ENCODE results near the gene CALD1. TPM values are rescaled to one million over a fixed set of nuclear protein-coding genes. Genes with fewer than 3 reads are reported as not detected.

The CALD1 gene
- total RNA-seq, 1 donor from 2014 or later = 71.8 TPM

GRCh38 chr7:134764365-134764764 lies 15.1 kb upstream of the CALD1 start:
- Mint-ChIP-seq H3K4me1 (peaks cover 8% of the 10 kb centered on the region), H3K36me3 (ENCODE audit: low read depth) (no peaks in the 10 kb centered on the region), H3K9me3 (peaks cover 2% of the 10 kb centered on the region), H3K27ac (ENCODE audit: unreplicated experiment) (peak overlapping the region; percentile 7), H3K27me3 (ENCODE audit: low read depth) (no peaks in the 10 kb centered on the region), H3K4me3 (no peak overlapping the region)
- DNase-seq (ENCODE audit: low read depth, low spot score) = no peak
- TF ChIP-seq CTCF (conservative IDR thresholded peaks at IDR 0.05) = no peak

GRCh38 chr7:134766779-134767519 lies 12.5 kb upstream of the CALD1 start:
- Mint-ChIP-seq H3K4me1 (peaks cover 8% of the 10 kb centered on the region), H3K27ac (ENCODE audit: unreplicated experiment) (no peak overlapping the region), H3K36me3 (ENCODE audit: low read depth) (no peaks in the 10 kb centered on the region), H3K27me3 (ENCODE audit: low read depth) (no peaks in the 10 kb centered on the region), H3K4me3 (no peak overlapping the region), H3K9me3 (peaks cover 2% of the 10 kb centered on the region)
- no peak for TF ChIP-seq CTCF (conservative IDR thresholded peaks at IDR 0.05)
- DNase-seq (ENCODE audit: low read depth, low spot score) = no peak

GRCh38 chr7:134767520-134768168 lies 11.8 kb upstream of the CALD1 start:
- no peak for DNase-seq (ENCODE audit: low read depth, low spot score)
- no peaks in the 10 kb centered on the region for H3K27me3 Mint-ChIP-seq (ENCODE audit: low read depth)
- no peaks in the 10 kb centered on the region for H3K36me3 Mint-ChIP-seq (ENCODE audit: low read depth)
- no peak overlapping the region for H3K27ac Mint-ChIP-seq (ENCODE audit: unreplicated experiment)
- TF ChIP-seq CTCF (conservative IDR thresholded peaks at IDR 0.05) = no peak
- H3K9me3 Mint-ChIP-seq = peaks cover 2% of the 10 kb centered on the region
- H3K4me1 Mint-ChIP-seq = peaks cover 8% of the 10 kb centered on the region
- H3K4me3 Mint-ChIP-seq = no peak overlapping the region

- Mint-ChIP-seq H3K27ac (ENCODE audit: unreplicated experiment) (no peak overlapping the region), H3K36me3 (ENCODE audit: low read depth) (no peaks in the 10 kb centered on the region), H3K9me3 (peaks cover 2% of the 10 kb centered on the region), H3K4me1 (peaks cover 8% of the 10 kb centered on the region), H3K27me3 (ENCODE audit: low read depth) (no peaks in the 10 kb centered on the region), H3K4me3 (no peak overlapping the region)
- no peak for TF ChIP-seq CTCF (conservative IDR thresholded peaks at IDR 0.05)
- DNase-seq (ENCODE audit: low read depth, low spot score) = no peak
These were observed 11.2 kb upstream of the CALD1 start for GRCh38 chr7:134768243-134768642.

GRCh38 chr7:134770676-134771075 lies 8.8 kb upstream of the CALD1 start:
- Mint-ChIP-seq H3K4me1 (peaks cover 8% of the 10 kb centered on the region), H3K36me3 (ENCODE audit: low read depth) (no peaks in the 10 kb centered on the region), H3K27ac (ENCODE audit: unreplicated experiment) (no peak overlapping the region), H3K27me3 (ENCODE audit: low read depth) (no peaks in the 10 kb centered on the region), H3K4me3 (no peak overlapping the region), H3K9me3 (no peaks in the 10 kb centered on the region)
- DNase-seq (ENCODE audit: low read depth, low spot score) = no peak
- no peak for TF ChIP-seq CTCF (conservative IDR thresholded peaks at IDR 0.05)
